NCI-H446 (cell line): ENCODE measurements around the gene RAD9A.

Experiments used
- DNase-seq, 2 experiments: peaks; one replicate each; lab custom pipeline; 2025; lab: John Stamatoyannopoulos, UW

RAD9A gene

DNA sequence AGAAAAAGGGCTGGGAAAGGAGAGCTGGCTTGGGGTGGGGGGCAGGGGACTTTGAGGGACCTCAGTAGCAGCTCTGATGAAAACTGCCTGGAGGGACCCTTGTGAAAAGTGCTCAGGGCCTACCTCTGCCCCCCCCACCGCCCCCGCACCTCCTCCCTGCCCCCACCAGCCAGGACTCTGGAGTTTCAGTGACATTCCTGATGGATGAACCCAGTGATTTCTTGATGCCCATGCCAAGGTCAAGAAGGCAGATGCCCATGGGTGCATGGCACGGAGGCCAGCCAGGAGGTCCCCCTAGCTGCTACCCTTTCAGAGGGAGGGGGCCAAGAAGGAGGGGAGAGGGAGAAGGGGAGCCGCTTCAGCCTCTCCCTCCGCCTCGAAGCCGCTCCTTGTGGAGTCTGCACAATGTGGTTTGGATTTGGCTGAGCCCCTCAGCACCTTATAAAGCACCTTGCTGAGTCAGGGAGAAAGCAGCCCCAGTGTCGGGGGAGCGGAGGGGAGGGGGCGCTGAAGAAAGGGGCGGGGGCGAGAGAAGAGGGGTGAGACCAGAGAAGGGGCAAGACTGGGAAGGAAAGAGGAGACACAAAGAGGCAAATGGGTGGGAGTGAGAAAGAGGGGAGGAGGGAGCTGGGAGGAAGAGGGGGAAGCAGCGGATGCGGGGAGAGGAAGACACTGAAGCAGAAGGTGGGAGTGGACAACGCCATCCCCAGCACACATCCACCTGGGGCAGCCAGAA, 16.3 kb upstream of the RAD9A start:
- DNase-seq, result no peak

DNA sequence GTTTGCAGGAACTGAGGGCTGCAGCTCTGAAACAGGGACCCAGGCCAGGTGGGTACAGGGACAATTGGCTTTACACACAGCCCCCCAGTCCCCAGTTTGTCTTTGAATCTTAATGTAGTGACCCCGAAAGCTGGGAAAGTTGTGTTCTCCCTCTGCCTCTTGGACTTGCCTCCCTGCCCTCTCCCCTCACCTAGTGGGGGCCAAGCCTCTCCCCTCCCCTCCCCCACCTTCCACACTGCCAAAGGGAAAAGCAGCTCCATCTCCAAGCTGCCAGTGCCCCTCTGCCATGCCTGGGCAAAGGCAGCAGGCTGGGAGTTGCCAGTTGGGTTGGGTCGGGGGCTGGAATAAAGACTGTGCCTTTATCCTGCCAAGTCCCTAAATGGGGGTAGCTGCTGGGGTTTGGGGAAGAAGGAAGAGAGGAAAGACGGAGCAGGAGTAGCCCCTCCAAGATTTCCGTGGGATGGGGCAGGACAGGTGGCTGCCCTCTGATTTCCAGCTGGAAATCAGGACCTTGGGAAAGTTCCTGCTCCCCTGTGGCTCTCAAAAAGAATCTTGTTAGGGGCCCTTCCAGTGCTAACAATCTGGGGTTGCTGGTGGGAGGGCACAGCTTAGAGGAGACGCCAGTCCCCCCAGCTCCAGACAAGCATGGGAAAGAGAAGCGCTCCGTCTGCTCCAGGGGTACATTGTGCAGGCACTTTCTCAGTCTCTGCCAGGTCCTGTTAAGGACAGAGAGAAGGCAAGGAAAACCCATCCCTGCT, 15.5 kb upstream of the RAD9A start:
- DNase-seq, result no peak

DNA sequence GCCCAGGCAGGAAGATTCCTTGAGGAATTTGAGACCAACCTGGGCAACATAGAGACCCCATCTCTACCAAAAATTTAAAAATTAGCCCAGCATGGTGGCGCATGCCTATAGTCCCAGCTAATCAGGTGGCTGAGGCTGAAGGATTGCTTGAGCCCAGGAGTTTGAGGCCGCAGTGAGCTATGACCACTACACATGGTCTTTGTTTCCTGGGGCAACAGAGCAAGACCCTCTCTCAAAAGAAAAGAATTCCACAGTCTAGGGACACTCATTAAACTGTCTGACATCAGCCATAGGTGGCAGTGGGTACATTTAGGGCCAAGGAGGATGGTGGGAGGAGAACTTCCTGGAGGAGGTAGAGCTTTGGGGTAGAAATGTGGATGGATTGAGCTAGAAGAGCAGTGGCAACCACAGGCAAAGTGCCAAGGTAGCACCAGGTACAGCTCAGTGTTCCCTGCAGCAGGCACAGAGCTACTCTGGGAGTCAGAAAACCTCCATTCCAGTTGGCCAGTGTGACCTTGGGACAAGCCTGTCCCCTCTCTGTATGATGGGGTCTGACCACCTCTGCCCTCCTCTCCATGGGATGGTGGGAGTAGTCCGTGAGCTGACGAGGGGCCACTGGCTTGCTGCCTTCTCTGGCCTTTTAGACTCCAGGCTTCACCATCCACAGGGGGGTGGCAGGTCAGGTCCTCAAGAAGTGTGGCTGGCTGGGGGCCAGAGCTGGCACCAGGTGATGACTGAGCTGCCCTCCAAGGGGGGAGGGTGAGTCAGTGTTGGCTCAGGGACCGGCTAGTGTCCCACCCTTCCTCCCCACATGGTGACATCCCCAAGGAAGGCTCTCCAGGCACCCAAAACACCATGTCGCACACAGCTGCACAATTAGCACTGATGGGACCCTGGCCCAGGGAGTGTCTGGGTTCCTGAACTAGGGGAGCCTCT, 14.6 kb upstream of the RAD9A start:
- DNase-seq, result no peak

DNA sequence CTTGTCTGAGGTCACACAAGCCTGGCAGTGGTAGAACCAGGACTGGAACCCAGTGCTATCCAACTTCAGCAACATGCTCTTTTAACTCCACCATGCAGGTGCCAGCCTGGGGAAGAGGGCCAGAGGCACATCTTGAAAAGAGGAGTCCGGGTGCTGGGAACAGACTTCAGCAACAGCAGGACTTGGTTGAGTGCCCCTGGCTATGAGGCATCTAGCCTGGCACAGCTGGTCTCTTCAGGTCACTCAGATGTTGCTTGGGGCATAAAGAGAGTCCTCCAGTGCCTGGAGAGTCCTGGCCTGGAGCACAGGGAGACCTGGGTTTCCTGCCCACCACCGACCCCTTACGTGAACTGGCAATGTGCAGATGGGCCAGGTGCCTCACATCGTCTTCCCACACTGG, 13.2 kb upstream of the RAD9A start:
- DNase-seq, result no peak

DNA sequence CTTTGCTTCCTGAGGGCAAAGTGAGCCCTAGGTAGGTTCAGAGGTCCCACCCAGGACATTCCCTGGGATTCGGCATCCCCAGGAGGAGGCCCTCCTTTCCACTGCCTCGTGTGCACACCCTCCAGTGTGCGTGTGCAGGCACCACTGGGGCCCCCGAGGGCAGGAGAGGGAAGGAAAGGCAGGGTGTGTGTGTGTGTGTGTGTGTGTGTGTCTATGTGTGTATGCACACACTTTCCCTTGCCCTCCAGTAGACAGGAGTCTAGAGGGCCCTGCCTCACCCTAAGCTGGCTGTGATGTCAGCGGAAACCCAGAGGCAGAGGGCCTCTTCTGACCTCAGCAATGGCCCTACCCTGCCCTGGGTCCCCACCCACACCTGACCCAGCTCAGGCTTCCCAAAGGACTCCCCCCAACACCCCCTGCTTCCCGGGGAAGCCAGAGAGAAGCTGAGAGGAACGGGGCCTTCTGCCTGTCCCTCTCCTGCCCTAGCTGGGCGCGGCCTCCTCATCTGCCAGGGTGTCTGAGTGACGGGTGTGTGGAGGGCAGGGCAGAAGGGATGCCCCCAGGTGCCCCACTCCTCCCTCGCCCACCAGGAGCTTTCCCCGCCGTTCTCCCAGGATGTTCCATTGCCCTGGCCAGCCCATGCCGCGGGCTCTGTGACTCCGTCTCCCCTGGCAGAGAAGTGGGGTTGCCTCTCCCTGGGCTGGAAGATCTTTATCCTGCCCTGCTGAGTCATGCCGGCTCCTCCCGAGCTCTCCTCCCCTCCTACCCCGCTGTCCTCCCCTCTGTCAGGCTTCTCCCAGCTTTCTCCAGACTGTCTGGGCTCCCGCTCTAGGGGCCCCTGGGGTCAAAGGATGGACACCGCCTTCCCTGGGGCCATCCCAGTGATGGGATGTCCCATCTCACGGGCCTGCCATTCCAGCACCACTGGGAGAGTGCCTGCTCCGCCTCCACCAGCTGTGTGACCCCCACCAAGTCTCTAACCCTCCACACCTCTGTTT, 12.4 kb upstream of the RAD9A start:
- no peak for DNase-seq

DNA sequence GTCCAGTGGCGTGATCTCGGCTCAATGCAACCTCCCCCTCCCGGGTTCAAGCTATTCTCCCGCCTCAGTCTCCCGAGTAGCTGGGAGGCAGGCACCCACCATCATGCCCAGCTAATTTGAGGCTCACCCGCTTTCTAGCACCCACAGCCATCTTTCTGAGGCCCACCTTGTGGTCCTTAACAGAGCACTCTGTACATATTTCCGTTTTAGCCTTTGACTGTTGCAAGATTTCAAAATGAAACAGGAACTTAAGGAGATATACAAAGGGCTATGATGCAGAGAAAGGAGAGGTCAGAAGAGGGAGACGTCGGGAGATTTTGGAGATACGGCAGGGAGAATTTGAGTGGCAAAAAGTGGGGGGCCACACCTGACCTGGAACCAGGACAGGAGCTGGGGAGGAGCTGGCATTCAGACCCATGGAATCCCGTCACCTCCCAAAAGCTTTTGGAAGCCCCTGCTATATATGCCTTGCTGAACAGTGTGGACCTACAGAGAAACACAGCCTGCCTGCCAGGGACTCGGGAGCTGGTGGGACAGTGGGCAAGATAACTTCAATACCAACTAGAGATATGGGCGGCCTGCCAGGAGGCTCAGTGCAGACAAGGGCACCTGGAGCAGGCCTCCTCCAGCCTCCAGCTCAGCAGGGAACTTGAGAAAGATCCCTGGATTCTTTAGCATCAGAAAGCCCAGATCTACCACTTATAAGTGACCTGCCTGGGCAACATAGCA, 10.4 kb upstream of the RAD9A start:
- DNase-seq, result no peak

DNA sequence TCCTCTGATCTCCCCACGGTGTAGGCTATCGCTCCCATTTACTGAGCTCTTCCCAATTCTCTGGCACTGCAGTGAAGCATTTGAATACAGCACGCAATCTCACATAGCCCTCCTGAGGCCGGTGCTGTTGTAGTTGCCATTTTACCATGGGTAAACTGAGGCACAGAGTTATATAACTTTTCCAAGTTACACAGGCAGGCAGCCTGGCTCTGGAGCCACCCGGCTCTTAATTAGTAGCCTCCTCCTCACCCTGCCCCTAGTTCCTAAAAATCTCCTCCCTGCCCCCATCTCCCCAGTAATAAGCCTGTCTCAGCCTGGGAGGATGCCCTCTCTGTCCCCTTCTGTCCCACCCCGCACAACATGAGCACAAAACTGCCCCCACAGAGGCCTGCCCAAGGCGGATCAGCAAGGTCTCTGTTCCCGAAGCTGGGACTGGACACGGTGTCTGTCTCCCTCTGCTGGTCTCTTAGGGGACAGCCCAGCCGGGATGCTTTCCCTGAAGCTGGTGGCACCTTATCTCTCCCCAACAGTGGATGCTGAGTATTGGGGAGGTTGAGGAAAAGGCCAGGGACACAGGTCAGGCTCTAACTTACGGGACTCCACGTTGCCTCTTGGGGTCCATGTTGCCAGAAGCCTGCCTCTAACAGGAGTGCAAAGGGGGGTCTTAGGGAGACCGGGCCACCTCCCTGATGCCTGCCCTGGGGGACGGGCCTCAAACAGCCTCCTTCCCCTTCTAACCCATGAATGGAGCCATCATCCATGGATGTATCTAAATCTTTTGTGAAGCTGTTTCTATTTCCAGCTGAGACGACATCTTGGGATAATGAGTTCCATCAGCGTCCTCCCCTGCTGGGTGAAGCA, 9.3 kb upstream of the RAD9A start:
- DNase-seq, result peak; percentile 35 to 81

DNA sequence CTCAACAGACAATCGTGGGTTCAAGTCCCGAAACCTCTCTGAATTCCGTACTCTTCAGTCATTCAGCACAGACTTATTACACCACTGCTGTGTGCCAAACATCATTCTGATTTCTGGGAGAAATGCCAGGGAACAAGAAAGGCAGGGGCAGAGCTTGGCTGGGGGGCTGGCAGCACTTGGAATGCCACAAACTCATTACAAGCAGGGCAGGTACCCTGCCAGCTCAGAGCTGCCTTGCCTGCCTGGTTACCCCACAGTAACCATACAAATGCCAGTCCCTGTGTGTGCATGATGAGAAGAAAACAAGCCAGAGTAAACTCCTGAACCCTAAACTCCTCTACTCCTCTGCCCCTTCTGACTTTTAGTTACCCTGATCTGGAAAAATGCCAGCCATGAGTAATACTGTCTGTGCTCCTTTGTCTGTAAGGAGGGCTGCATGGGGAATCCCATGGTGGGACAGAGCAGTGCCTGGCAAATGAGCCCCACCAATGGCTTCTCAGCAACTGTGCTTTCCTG, 6.9 kb upstream of the RAD9A start:
- DNase-seq, result peak; percentile 73 to 76

DNA sequence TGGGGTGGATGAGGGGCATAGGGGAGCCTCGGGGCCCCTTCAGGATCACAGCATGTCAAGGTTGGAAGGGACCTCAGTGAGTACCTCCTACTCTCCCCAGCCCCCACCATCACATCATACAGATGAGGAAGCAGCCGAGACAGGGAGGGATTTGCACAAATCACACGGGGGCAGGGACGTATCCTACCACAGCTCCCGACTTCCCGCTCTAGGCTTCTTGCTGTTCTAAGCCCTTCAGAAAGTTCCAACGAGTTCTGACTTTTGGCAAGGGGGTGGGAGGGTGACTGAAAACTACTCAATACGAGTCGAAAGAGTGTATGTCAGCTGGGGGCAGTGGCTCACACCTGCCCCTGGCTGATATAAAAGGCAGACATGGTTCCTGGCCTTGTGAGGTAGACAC, 4.7 kb upstream of the RAD9A start:
- no peak for DNase-seq

DNA sequence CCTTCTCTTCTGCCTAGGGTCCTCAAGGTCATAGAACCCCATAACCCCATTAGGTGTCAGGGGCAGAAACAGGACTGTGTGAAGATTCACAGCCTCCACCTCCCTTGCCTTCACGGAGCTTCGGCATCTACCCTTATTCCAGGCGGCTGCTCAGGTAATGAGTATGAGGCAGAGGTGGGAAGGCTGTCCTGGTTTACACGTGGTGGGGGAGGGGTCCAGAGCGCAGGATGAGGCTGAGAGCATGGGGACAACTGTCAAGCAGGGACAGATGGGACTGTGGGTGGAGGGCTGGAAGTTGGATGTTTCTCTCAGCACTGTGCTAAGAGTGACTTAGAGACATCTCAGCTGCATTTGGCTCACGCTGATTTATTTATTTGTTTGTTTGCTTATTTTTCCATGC, 4.3 kb upstream of the RAD9A start:
- DNase-seq, result no peak

DNA sequence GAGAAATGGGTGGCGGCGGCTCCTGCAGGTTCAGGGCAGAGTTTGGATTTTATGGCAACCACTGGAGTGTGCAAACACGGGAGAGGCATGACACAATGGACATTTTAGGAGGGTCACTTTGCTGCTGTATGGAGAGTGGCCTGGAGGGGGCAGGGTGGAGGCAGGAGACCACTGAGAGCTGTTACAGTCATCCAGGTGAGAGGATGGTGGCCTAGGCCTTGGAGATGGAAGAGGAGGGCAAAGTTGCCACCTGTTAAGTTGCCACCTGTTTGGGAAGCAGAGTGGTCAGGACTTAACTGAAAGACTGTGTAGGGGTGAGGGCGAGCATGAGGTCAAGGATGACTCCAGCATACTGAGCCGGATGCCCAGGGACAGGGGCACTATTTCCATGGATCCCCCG, 2.3 kb upstream of the RAD9A start:
- peak in 1 of 2 experiments; percentile 26 for DNase-seq

DNA sequence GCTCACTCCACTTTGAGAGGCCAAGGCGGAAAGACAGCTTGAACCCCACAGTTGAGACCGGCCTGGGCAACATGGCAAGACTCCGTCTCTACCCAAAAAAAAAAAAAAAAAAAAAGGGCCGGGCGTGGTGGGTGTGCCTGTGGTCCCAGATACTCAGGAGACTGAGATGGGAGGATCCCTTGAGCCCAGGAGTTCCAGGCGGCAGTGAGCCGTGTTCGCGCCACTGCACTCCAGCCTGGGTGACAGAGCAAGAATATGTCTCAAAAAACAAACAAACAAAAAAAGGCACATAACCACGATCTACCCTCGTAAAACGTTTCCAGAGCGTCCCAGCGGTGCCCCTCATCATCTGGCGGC, 861 bp upstream of the RAD9A start:
- DNase-seq, result no peak

DNA sequence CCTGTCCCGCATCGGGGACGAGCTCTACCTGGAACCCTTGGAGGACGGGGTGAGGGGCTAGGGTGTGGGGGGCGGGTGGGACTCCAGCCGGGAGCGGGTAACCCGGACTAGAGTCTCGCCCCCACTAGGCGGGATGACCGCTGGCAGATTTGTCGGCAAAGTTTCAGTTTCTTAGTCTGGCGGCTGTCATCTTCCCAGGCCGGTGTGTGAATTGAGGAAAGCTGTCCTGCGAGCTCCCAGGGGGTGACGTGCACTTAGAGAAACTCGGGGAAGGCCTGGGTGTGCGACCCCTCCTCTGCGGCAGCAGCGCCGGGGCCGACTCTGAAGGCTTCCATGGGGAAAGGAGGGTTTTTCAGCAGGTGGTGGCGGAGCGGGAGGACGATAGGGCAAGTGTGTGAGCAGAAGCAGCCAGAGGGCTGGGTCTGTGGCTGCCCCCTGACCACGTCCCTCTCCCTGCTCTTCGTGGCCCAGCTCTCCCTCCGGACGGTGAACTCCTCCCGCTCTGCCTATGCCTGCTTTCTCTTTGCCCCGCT, 463 bp downstream of the RAD9A start:
- DNase-seq, result no peak

DNA sequence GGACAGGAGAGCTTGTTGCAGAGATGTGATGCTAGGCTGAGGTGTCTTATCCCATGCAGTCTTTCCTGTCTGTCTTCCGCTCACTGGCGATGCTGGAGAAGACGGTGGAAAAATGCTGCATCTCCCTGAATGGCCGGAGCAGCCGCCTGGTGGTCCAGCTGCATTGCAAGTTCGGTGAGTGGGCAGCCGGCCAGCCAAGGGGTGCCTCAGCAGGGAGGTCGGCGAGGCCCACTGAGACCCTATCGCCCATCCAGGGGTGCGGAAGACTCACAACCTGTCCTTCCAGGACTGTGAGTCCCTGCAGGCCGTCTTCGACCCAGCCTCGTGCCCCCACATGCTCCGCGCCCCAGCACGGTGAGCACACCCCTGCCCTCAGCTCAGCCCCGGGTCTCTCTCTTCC, 1.7 kb downstream of the RAD9A start:
- no peak for DNase-seq

DNA sequence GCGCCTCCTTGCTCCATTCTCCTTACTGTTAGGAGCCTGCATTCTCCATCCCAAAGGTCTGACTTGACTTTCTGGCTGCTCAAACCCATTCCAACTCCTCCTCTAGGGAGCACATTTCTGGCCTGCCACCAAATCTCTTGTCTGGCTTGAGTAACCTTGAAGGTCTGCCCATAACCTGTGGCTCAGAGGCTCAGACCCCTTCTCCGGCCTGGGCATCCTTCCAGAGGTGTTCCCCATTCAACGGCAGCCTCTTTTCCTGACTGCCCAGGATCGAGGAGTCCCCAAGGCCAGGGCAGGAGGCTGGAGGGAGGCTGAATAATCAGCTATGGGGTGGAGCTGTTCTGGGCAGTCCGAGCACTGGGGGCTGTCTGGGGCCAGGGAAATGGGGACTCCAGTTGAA, 2.2 kb downstream of the RAD9A start:
- DNase-seq, result no peak

DNA sequence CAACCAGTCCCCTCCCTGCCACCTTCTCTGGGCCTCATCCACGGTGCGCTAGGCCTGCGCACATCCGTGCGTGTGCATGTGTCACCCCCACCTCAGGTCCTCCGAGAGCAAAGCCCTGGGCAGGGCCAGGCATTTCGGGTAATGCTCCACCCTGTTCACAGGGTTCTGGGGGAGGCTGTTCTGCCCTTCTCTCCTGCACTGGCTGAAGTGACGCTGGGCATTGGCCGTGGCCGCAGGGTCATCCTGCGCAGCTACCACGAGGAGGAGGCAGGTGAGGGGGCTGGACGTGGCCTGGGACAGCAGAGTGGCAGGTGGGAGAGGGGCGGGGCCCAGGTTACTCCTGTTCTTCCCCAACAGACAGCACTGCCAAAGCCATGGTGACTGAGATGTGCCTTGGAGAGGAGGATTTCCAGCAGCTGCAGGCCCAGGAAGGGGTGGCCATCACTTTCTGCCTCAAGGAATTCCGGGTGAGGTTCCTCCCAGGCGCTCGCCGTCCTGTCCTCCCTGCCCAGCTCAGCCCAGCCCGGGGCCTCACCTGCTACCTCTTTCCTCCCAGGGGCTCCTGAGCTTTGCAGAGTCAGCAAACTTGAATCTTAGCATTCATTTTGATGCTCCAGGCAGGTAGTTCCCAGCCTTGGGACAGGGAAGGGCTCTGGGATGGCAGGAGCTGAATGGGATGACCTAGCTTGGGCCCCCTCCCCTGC, 3.9 kb downstream of the RAD9A start:
- no peak for DNase-seq

DNA sequence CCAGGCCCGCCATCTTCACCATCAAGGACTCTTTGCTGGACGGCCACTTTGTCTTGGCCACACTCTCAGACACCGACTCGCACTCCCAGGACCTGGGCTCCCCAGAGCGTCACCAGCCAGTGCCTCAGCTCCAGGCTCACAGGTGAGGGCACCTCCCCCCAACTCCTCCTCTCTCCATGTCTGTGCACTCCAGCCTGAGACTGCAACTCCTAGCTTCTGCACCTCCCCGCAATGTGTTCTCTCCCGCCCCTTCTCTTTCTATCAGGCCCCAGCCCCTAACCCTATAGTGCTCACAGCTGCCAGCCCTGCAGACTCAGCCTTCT, 4.4 kb downstream of the RAD9A start:
- no peak for DNase-seq

DNA sequence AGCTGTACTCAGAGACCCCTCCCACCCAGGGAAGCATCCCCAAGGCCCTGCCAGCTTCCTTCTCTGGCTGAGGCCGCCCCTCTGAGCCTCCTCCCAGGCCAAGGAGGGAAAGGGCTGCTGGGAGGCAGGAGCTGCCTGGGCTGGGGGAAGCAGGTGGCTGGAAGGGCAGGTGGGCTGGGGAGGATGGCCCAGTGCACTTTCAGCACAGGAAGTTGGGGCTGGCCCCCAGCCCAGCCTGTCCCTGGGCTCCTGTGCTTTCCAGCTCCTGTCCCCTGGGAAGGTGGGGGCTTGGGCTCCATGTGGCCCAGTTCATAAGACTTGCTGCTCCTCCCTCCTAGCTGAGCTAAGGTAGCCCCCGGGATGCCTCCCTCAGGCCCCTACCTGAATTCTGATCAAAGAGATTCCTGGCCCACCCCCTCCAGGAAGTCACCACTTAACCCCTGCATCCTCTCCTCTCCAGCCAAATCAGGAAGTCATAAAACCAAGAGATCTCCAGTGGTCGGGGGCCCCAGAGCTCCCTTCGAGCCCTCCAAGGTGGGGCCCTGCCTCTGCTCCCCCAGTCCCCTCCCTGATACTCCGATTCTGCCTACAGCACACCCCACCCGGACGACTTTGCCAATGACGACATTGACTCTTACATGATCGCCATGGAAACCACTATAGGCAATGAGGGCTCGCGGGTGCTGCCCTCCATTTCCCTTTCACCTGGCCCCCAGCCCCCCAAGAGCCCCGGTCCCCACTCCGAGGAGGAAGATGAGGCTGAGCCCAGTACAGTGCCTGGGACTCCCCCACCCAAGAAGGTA, 5.0 kb downstream of the RAD9A start:
- DNase-seq, result no peak
